ENCODE data around the gene PCSK5.

- TF ChIP-seq POLR2A (IDR thresholded peaks at IDR 0.05; ENCODE audit: low read length): no peak
- TF ChIP-seq GATA1 (IDR thresholded peaks at IDR 0.05; ENCODE audit: low read depth, low read length): no peak
Observed at GRCh38 chr9:76231001-76231400, 340.5 kb downstream of the PCSK5 start.
